AG10803 (cell line): Measurements from ENCODE around the gene CDH3.

ENCODE experiments used
- DNase-seq: peaks from one replicate; pipeline ENCODE4 v3.0.0; 2010; ENCODE audit warnings: low read depth
- H3K4me3 ChIP-seq: 2 replicates; pipeline ENCODE4 v1.5.1; 2011; ENCODE audit warnings: mild to moderate bottlenecking, low read length, control low read depth
- CTCF ChIP-seq: conservative IDR thresholded peaks from 2 replicates; pipeline ENCODE4 v1.5.1; 2011; ENCODE audit warnings: mild to moderate bottlenecking, low read length, control low read depth, inconsistent platforms

CDH3 gene

GRCh38 chr16:68646953-68647659, 2.0 kb downstream of the CDH3 start:
- H3K4me3 ChIP-seq: no peak overlapping the region
- DNase-seq: no peak
- TF ChIP-seq CTCF: no peak

- no peak for DNase-seq
- H3K4me3 ChIP-seq: no peak overlapping the region
- TF ChIP-seq CTCF: no peak
Observed at GRCh38 chr16:68651136-68651535, 6.0 kb downstream of the CDH3 start.

GRCh38 chr16:68652659-68653058, 7.5 kb downstream of the CDH3 start:
- DNase-seq: no peak
- TF ChIP-seq CTCF: no peak

GRCh38 chr16:68655806-68656205, 10.7 kb downstream of the CDH3 start:
- no peak overlapping the region for H3K4me3 ChIP-seq
- TF ChIP-seq CTCF: no peak
- no peak for DNase-seq

More at GRCh38 chr16:68652659-68653058, 7.5 kb downstream of the CDH3 start:
- H3K4me3 ChIP-seq: no peak overlapping the region

- TF ChIP-seq CTCF: no peak
- no peak overlapping the region for H3K4me3 ChIP-seq
- DNase-seq: no peak
Observed at GRCh38 chr16:68656751-68657150, 11.6 kb downstream of the CDH3 start.

GRCh38 chr16:68658341-68658973, 13.3 kb downstream of the CDH3 start:
- peak; percentile 75 for DNase-seq
- H3K4me3 ChIP-seq: no peak overlapping the region
- no peak for TF ChIP-seq CTCF

GRCh38 chr16:68658974-68659360, 13.9 kb downstream of the CDH3 start:
- TF ChIP-seq CTCF: no peak
- H3K4me3 ChIP-seq: no peak overlapping the region
- no peak for DNase-seq
